ENCODE data around the gene TFF3. TPM values are rescaled to one million over a fixed set of nuclear protein-coding genes. Genes with fewer than 3 reads are reported as not detected.

Gene TFF3
- total RNA-seq, 2 experiments from 2014 or later, result not detected

DNA sequence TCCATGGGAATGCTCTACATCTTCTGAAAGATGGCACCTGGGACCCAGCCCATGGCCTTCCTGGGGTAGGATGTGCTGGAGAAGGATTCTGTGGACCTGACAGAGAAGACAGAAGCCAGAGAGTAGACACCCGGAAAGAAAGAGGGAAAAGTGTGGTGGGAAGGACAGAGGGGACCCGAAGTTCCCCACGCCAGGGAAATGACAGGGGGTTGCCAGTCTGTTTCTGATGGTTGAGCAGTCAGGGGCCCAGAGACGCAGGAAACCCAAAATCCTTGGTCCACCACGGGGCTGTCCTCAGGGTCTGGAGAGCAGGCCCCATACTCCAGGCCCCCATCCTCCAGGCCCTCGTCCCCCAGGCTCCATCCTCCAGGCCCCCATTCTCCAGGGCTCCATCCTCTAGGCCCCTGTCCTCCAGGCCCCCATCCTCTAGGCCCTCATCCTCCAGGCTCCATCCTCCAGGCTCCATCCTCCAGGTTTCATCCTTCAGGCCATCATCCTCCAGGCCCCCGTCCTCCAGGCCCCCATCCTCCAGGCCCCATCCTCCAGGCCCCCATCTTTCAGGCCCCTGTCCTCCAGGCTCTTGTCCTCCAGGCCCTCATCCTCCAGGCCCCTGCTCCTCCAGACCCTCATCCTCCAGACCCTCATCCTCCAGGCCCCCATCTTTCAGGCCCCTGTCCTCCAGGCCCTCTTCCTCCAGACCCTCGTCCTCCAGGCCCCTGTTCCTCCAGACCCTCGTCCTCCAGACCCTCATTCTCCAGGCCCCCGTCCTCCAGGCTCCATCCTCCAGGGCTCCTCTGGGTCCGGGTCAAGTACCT is 36.6 kb upstream of the TFF3 start:
- no TSS peak for BruUV-seq (replicated peaks)
- Histone ChIP-seq H4K20me1 (ENCODE audit: insufficient read depth, low read length) (no peaks in the 10 kb centered on the region), H3K27ac (ENCODE audit: low read depth, low read length, poor library complexity, severe bottlenecking) (no peak overlapping the region), H3K4me1 (ENCODE audit: insufficient read depth, low read length, poor library complexity, severe bottlenecking) (no peaks in the 10 kb centered on the region), H3K79me2 (ENCODE audit: insufficient read depth, low read depth, low read length) (no peaks in the 10 kb centered on the region), H3K4me3 (ENCODE audit: low read depth, low read length, poor library complexity, severe bottlenecking) (no peak overlapping the region), H2AFZ (ENCODE audit: low read length) (no peak overlapping the region), H3K9me3 (ENCODE audit: low read length) (peaks cover 4% of the 10 kb centered on the region; the same call in 1 of the 2 replicates), H3K4me2 (ENCODE audit: low read length) (no peak overlapping the region), H3K36me3 (ENCODE audit: insufficient read depth, low read length) (no peaks in the 10 kb centered on the region), H3K9me2 (ENCODE audit: insufficient read depth, low read length) (no peaks in the 10 kb centered on the region)
- ChIA-PET CTCF (ENCODE audit: unreplicated experiment) (no interaction called here), POLR2A (no interaction called here)
- intact Hi-C loops (cut with micrococcal nuclease; ENCODE audit: unreplicated experiment), result no loop called here
- no peak for DNase-seq (ENCODE audit: low spot score)
- TF ChIP-seq EZH2phosphoT487 (IDR thresholded peaks at IDR 0.05; ENCODE audit: borderline replicate concordance, low read depth, low read length), result no peak
- TF ChIP-seq, protein P1, sequence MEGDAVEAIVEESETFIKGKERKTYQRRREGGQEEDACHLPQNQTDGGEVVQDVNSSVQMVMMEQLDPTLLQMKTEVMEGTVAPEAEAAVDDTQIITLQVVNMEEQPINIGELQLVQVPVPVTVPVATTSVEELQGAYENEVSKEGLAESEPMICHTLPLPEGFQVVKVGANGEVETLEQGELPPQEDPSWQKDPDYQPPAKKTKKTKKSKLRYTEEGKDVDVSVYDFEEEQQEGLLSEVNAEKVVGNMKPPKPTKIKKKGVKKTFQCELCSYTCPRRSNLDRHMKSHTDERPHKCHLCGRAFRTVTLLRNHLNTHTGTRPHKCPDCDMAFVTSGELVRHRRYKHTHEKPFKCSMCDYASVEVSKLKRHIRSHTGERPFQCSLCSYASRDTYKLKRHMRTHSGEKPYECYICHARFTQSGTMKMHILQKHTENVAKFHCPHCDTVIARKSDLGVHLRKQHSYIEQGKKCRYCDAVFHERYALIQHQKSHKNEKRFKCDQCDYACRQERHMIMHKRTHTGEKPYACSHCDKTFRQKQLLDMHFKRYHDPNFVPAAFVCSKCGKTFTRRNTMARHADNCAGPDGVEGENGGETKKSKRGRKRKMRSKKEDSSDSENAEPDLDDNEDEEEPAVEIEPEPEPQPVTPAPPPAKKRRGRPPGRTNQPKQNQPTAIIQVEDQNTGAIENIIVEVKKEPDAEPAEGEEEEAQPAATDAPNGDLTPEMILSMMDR (conservative IDR thresholded peaks at IDR 0.05; ENCODE audit: low read length), result no peak

DNA sequence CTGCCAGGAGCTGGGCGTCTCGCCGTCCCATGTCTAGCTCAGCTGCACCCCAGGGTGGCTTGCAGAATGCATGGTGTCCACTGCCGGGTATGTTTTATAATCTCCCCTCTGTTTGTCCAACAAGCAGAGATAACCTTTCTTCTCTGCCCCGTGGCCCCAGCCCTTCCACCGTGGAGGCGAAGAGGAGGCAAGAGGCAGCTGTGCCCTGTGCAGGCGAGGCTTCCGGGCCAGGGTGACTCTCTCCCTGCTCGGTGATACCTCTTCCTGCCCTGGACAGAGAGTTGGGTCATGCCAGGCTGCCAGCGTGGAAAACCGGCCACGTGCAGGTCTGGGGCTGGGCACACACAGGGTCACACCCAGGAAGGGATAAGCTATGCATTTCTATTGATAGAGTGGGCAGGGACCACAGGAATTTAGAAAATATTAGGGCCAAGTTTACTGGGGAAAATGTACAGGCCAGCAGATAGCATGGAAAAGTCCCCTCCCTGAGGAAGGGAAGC is 35.8 kb upstream of the TFF3 start, which contains the start of gene TFF2:
TSS of gene TFF2 (minus strand) at position 68 of the 500 bp plus-strand sequence. CDS start at position 31, 37 bp downstream.
- Histone ChIP-seq H3K4me1 (ENCODE audit: insufficient read depth, low read length, poor library complexity, severe bottlenecking) (no peaks in the 10 kb centered on the region), H4K20me1 (ENCODE audit: insufficient read depth, low read length) (no peaks in the 10 kb centered on the region), H3K9me3 (ENCODE audit: low read length) (peaks cover 4% of the 10 kb centered on the region; the same call in 1 of the 2 replicates), H3K9me2 (ENCODE audit: insufficient read depth, low read length) (no peaks in the 10 kb centered on the region), H3K27ac (ENCODE audit: low read depth, low read length, poor library complexity, severe bottlenecking) (no peak within 1 kb of the TSS), H2AFZ (ENCODE audit: low read length) (no peak within 1 kb of the TSS), H3K4me3 (ENCODE audit: low read depth, low read length, poor library complexity, severe bottlenecking) (no peak within 1 kb of the TSS), H3K36me3 (ENCODE audit: insufficient read depth, low read length) (no peaks in the 10 kb centered on the region), H3K4me2 (ENCODE audit: low read length) (no peak within 1 kb of the TSS), H3K79me2 (ENCODE audit: insufficient read depth, low read depth, low read length) (no peaks in the 10 kb centered on the region)
- TF ChIP-seq EZH2phosphoT487 (IDR thresholded peaks at IDR 0.05; ENCODE audit: borderline replicate concordance, low read depth, low read length), result no peak
- TF ChIP-seq, protein P1 (conservative IDR thresholded peaks at IDR 0.05; ENCODE audit: low read length), result no peak
- no peak for DNase-seq (ENCODE audit: low spot score)
- no TSS peak for BruUV-seq (replicated peaks)
- CTCF ChIA-PET (ENCODE audit: unreplicated experiment), result no interaction called here
- POLR2A ChIA-PET, result no interaction called here
- intact Hi-C loops (cut with micrococcal nuclease; ENCODE audit: unreplicated experiment), result no loop called here
